ENCODE results near the gene ZNF132.
A peak's percentile ranks its signal among the peaks of the same experiment; 100 is the strongest.
"Not testable (repeated sequence)": the region's sequence is repeated elsewhere in the genome, so short reads cannot be mapped to it uniquely, and the experiment has no call there.

Gene ZNF132

GRCh38 chr19:58474291-58474996 lies 34.5 kb upstream of the ZNF132 start:
- FAIRE-seq (no peak), DNase-seq (ENCODE audit: insufficient read length, low spot score) (peak; percentile 52)
- no peak for TF ChIP-seq POLR2A (IDR thresholded peaks at IDR 0.05; ENCODE audit: low read depth, low read length)

DNA sequence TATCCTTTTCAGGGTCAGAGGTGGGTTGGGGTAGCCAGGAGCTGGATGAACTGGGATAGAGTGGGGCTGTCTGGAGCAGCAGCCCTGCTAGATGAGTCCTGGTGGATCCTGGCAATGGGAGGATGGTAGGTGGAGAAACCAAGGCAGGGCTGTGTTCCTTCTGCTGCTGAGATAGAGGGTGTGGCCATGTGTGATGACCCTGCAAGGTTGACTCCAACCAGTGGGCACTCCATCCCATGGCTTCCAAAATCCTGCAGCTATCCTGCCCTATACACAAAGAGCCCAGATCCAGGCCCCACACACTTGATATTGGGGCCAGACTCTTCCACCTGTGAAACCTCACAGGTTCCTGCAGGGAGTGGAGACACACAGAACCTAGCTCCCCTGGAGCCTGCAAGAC lies 33.8 kb upstream of the ZNF132 start:
- FAIRE-seq (no peak), DNase-seq (ENCODE audit: insufficient read length, low spot score) (no peak)
- TF ChIP-seq POLR2A (IDR thresholded peaks at IDR 0.05; ENCODE audit: low read depth, low read length) = no peak

- no peak for TF ChIP-seq POLR2A (IDR thresholded peaks at IDR 0.05; ENCODE audit: low read depth, low read length)
- DNase-seq (ENCODE audit: insufficient read length, low spot score) (no peak), FAIRE-seq (no peak)
Observed at GRCh38 chr19:58471736-58472135, 31.8 kb upstream of the ZNF132 start.

GRCh38 chr19:58470837-58471543 lies 31.0 kb upstream of the ZNF132 start:
- DNase-seq (ENCODE audit: insufficient read length, low spot score); FAIRE-seq: not testable (repeated sequence)

GRCh38 chr19:58469241-58470013 lies 29.5 kb upstream of the ZNF132 start:
- FAIRE-seq = no peak
- TF ChIP-seq POLR2A (IDR thresholded peaks at IDR 0.05; ENCODE audit: low read depth, low read length) = no peak
- DNase-seq (ENCODE audit: insufficient read length, low spot score) = no peak

DNA sequence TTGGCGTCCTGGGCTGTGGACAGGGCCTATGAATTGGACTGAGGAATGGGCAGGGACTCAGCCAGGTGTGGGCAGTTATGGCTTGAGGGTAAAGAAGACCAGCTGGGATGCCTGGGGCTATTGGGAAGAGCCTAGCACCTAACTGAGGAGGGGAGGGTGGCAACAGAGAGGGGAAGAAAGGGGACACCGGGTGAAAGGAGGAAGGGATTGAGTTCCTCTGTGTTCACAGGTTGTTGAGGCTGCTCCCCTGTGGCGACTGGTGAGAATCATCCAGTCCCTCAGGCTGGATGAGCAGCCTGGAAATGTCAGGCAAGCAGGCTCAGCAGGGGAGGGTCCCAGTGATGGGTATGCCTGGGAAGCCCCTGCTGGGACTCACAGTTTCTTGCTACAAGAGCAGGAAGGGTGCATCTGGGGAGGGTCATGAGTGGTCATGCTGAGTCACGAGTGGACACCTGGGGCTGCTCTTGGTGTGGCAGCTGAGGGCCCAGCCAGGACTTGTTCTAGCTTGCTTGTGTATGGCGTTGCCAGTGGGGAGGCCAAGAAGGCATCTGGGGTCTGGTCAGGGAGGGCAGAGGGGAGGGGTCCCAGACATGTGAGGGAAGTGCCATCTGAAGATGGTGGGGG lies 28.4 kb upstream of the ZNF132 start:
- no peak for TF ChIP-seq POLR2A (IDR thresholded peaks at IDR 0.05; ENCODE audit: low read depth, low read length)
- FAIRE-seq = no peak
- DNase-seq (ENCODE audit: insufficient read length, low spot score) = no peak

- peak; percentile 87 for TF ChIP-seq POLR2A (IDR thresholded peaks at IDR 0.05; ENCODE audit: low read depth, low read length)
- DNase-seq (ENCODE audit: insufficient read length, low spot score) = peak; percentile 99
- no peak for FAIRE-seq
Observed at GRCh38 chr19:58466760-58467589, 27.0 kb upstream of the ZNF132 start, which contains the start of gene ZNF324. ZNF324 (plus strand) TSS chr19:58467080; CDS start chr19:58469186, 2,106 bp downstream.

GRCh38 chr19:58466089-58466759 lies 26.3 kb upstream of the ZNF132 start:
- FAIRE-seq (no peak), DNase-seq (ENCODE audit: insufficient read length, low spot score) (peak; percentile 52)
- no peak for TF ChIP-seq POLR2A (IDR thresholded peaks at IDR 0.05; ENCODE audit: low read depth, low read length)

- DNase-seq (ENCODE audit: insufficient read length, low spot score) (peak; percentile 44), FAIRE-seq (no peak)
- TF ChIP-seq POLR2A (IDR thresholded peaks at IDR 0.05; ENCODE audit: low read depth, low read length) = no peak
Observed at GRCh38 chr19:58460039-58460438, 20.1 kb upstream of the ZNF132 start.

- TF ChIP-seq POLR2A (IDR thresholded peaks at IDR 0.05; ENCODE audit: low read depth, low read length) = no peak
- FAIRE-seq (no peak), DNase-seq (ENCODE audit: insufficient read length, low spot score) (no peak)
Observed at GRCh38 chr19:58456111-58456510, 16.2 kb upstream of the ZNF132 start.

- FAIRE-seq (no peak), DNase-seq (ENCODE audit: insufficient read length, low spot score) (no peak)
- no peak for TF ChIP-seq POLR2A (IDR thresholded peaks at IDR 0.05; ENCODE audit: low read depth, low read length)
Observed at GRCh38 chr19:58455306-58455705, 15.4 kb upstream of the ZNF132 start.

DNA sequence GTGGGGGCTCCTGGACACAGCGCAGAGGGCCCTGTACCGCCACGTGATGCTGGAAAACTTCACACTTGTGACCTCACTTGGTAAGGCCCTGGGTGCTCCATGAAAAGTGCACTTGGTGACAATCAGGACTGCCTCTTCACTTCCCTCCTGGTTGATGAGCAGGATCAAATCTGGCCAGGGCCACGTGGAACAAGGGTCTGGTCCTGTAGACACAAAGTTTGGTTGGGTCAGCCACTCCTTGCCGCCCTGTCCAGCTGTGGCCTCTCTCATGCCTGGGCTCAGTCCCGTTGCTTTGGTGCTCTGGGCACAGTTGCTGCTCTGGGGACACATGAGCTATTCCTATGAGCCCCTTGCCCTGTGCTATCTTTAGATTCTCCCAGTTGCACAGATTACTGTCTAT lies 13.8 kb upstream of the ZNF132 start:
- TF ChIP-seq POLR2A (IDR thresholded peaks at IDR 0.05; ENCODE audit: low read depth, low read length) = no peak
- no peak for DNase-seq (ENCODE audit: insufficient read length, low spot score)
- no peak for FAIRE-seq
